T1000 (cell line): ENCODE data around the gene DCST1.

Experiments
- DNase-seq: peaks from one replicate; lab custom pipeline; 2025; ENCODE audit warnings: mixed read lengths; lab: John Stamatoyannopoulos, UW

DCST1 gene

DNA sequence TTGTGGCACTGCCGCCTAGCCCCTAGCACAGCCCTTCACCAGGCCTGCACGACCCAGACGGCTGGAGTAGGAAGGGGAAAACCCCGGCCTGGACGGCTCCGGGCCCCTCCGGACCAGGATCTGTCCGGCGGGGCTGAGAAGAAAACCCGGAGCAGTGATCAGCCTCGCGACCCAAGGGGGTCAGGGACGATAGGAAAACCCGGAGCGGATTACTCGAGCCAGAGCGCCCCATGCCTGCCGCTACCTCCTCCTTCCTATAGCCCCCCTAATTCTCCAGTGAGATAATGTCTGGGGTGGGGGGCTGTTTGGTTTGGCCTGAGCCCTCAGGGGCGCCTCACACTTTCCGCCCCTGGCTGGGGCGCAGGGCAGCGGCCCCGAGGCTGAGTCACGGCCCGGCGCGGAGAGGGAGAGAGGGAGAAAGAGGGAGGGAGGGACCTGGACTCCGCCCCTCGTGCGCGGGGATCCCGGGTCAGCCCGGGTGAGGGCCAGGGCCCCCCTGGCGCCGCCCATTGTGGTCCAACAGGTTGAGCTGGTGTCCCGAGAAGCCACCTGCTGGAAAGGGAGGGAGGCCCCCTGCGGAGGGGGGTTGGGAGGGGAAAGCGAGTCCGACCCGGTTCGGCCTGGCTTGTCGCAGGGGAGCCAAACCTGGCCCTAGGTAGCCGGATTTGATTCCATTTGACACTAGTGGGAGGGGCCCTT is 32.7 kb upstream of the DCST1 start:
- DNase-seq, result peak; percentile 75

DNA sequence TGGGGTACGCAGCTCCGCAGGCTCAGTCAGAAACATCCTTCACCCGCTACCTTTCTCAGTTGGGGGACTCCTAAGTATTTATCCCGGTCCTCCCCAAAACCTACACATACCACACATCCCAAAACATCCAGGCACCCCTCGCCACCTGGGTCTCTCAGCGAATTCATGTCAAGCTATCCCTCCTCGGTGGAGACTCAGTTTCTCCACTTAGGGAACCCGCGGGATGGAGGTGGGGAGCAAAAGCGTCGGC is 32.3 kb upstream of the DCST1 start:
- DNase-seq, result no peak

DNA sequence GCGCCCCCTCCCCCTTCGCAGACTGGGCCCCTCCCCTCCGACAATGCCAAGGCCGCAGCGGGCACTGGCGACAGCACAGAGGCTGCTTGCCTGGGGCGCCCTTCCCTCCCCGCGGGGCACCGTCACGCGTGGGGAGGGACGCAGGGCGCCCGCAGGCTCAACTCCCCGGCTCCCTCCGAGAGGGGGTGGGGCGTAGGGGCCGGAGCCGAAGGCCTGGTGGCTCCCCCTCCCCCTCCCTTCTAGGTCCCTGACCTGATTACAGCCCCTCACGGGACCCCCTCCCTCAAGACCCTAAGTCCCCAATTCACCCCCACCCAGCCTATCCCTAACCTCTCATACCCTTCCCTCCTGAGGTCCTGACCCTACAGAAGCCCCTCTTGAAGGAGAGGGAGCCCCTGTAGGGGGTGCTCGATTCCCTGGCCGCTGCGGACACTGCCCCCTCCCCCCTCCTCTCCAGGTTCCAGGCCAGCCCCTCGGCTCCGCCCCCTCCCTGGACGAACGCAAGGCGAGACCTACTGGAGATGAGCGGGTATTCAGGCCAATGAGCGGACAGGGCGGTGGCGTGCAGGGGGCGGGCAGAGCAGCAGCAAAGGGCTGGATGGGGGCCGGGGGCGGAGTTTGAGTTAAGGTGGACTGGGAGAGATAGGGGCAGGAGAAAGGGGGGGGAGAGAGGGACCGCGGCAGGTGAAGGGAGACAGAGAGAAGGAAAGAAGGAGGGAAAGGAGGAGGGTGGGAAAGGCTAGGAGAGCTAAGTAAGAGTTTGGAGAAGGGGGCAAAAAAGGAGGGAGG is 31.8 kb upstream of the DCST1 start:
- peak; percentile 94 for DNase-seq

DNA sequence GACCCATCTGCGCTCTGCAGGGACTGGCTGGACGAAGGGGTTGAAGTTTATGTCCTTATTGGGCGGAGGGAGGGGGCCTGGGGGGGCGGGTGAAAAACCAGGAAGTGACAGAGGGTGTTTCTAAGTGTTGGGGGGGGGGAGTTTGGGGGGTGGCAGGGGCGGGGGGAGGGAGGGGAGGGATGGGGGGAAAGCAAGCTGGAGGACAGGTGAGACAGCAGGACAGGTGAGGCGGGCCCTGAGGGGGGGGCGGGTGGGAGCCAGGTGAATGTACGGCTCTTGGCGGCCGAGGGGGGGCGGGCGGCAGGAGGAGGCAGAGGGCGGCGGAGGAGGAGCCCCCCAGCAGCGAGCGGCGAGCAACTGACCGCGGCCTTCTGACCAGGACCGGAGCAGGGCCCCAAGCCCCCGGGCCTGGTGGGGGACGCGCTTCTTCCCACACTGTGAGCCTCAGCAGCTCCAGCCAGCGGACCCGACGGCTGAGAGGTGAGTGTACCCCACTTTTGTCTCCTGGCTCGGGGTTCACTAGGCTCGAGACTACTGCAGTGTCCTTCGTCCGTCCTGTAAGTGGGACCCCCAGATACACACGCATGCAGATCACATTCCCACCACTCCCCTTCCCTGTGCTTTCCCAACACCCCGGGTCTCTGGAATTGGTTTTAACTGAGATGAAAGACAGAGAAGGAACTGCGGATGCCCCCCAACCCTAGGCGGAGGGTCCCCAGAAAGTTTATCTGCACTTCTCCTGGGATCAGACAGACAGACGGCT is 31.0 kb upstream of the DCST1 start, which contains the start of gene ZBTB7B:
Gene ZBTB7B, plus strand, starts transcription at position 339 of the 763 bp plus-strand sequence. CDS start 11,859 bp downstream, outside the sequence.
- DNase-seq, result no peak

DNA sequence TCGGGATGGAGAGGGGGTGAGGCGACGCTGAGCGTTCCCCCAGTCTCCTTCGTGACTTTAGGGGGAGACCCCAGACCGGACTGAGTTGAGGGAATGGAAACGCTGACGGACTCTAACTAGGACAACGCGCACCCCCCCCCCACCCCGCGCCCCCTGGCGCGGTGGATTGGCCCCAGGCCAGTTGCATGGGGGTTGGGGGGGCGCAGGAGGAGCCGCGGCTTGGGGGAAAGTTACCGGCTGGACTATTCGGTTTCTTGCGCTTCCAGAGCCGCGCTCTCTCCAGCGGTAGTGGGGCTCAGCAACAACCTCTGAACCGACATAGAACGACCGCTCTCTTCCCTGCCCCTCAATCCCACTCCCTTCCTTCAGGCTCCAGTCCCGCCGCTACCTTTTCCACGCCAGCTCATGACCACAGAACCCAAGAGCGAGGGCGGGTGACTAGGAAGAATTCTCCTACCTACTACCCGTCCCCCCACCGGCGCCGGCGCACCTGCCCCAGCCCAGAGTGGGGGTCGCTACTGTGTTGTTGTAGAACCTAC is 30.3 kb upstream of the DCST1 start:
- no peak for DNase-seq

DNA sequence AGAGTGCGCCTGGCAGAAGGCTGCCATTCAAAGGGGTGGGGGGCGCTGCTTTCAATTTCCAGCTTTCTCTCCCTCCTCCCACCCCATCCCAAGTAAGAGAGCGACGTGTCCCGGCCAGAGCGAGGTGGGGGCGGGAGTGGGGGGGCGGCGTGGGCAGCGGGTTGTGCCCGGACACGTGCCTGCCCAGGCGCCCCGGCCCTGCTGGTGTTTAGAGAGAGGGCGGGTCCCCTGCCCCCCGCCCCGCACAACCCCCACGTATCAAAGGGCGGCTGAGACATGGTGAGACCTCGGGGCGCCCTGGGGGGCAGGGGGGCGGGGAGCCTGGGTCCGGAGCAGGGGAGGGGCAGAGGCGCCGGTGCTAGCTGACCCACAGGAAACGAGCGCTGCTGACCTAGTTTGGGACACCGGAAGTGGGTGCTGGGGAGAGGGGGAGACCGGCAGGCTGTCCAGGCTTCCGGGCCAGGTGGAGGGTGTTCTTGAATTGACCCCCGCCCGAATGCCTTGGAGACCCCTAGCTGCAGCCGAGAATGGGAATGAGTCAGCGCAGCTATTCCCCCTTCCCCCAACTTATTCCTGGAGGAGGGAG is 29.8 kb upstream of the DCST1 start:
- no peak for DNase-seq

DNA sequence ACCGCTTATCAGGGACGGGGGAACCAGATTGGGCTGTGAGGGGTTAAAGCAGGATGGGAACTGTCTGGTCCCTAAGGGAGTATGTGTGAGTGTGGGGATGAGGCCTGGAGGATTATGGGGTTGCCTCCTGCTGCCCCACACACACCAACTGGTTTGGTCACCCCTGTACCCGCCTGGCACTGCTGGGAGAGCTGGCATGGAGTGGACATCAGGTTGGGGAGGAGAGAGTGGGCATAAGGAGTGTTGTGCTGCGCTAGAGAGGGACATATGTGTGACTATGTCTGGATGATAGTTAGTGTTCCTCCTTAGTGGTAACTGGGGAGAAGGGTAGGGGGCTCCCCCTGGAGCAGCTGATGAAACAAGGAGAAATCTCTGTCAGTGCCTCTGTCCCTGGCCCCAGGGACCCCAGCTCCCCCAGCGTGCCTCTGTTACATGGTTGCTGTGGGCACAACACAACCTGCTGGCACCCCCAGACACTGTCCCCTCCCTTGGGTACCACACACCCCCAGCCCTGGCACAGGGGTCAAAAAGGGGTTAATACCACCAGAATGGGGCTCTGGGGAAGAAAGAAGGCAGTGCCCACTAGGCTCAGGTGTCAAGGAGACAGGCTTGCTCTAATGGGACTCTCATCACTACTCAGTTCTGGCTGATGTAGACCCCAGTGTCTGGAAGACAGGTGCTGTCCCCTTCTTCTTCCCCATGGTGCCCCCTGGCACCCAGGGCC is 29.1 kb upstream of the DCST1 start:
- DNase-seq, result no peak

DNA sequence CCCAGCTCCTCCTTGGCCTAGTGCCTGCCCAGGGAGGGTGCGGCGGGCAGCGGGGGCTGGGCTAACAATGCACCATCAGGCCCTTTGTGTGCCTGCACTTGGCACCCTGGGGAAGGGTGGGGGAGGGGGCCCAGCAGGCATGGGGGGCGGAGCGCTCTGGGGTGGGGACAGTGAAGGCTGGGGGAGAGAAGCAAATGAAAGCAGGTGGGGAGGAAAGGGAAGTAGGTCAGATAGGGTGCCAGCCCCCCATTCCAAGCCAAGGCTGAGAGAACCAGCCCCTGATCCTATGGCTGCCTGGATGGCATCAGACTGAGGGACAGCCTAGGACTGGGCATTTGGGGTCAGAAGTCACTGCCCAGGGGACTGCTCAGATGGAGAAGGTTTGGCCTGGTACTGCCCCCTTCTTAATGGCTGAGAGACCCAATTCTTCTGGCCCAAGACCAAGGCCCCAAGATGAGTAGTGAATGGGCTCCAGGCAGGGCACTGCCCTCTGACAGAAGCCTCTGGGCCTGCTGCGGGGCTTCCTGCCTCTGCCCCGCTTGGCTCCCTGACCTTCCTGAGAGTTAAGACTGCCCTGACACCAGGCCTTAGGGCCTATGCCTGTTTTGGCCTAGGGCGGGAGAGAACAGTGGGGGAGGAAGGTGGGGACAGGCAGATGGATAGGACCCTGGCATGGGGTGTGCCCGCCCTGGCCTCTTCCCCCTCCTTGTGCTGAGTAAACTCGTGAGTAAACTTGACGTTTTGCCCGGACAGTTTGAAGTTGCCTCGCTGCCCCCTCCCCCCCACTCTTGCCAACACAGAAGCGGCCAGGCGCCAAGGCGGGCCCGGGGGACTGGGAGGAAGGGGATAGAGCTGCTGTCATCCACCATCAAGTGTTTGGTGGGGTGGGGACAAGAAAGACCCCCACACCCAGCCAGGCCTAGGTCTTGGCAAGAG is 28.3 kb upstream of the DCST1 start:
- no peak for DNase-seq

DNA sequence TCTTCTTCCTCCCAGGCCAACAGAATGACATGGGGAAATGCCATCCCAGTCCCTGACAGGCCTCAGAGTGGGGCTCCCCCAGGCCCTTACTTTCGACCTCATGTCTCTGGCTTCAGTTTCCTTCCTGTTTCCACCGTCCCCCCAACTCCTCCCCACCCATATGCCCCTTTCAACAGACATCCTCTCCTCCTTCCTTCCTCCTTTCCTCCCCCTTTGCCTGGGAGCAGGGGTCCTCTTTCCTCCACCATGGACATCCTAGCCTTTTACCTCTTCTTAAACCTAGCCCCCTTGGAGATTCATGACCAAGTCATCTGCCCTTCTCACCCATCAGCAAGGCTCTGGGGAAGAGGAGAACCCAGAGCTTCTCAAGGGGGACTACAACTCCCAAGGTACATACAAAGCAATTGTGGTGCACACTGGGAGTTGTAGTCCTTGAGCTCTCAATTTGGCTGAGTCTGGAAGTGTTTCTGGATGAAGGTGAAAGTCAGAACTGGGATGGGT is 27.0 kb upstream of the DCST1 start:
- no peak for DNase-seq

DNA sequence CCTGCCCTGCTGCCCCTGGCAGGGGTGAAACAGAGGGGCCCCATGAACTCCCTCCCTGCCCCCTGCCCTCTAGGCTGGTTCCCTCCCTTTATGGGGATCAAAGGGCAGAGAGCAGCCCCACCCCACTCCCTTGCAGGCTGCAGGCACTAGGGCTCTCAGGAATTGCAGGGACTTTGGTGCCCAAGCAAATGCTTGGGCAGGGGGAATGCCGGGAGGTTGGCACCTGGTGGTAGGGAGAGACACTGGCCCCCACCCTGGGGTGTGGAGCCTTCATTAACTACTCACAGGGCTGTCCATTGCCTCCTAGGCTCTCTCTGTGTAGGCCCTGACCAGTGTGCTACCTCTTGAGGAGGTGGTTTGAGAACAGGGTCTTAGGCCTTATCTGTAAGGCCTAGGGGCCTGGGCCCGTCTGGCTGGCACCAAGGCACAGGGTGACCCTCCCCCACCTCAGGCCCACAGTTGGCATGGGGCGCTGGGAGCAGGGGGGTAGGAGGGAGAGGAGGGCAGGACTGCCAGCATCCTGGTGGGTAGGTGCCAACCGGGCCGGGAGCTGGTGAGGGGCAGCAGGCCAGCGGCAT is 26.3 kb upstream of the DCST1 start:
- DNase-seq, result no peak

DNA sequence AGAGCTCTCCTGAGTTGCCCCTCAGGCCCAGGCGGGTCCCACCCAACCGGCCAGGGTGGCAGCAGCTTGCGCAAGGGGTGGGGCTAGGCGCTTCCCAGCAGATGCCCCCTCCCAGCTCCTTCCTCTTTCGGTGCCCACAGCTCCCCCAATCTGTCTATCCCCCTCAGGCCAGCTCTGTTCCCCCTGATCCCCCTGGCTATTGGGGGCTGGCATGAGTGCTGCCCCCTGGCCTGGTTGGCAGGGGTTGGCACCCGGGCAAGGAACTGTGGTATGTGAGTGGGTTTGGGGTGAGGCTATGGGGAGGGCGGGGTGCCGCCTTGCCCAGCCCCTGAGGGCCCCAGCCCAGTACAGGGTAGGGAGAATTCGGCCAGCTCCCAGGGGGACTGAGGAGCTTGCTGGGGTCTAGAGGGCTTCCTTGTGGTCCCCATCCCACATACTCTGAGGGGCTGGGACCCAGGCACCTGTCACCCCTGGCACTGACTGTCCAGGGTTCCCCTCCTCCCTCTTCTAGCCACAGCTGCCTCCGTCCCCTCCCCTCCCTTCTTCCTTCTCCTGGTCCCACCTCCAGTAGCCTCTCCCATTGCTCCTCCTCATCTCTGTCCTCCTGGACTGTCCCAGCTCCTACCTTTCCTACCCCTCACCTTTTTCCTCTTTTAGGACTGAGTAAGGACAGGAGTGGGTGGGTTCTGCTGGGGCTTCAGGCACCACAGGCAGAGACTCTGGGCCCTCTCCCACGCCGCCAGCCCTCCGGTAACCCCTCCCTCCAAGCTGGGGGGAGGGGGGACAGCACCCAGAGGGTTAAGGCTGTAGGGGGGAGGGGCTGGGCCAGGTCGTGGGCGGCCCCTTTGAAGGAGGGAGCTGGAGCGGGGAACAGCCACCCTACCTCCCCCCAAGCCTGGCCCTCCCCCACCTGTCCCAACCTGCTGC is 25.3 kb upstream of the DCST1 start:
- no peak for DNase-seq

DNA sequence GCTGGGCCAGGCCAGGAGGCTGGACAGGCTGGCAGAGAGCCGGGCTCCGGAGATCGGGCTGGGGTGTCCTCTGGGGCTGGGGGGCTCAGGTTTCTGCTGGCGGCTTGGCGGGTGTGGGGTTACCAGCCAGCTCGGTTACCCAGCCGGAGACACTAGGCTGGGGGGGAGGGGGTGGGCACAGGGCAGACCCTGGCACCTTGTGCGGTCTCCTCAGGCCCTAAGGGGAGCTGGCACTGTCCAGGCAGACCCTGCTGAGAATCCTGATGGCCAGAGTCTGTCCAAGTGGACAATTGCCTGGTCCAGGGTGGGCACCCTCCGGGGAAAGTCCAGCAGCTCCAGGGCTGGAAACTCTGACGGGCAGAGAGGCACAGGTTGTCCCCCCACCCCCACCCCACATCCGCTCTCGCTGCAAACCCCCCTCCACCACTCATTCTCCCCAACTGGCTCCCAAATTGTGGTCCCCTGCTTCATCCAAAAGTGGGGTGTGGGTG is 24.4 kb upstream of the DCST1 start:
- DNase-seq, result no peak

DNA sequence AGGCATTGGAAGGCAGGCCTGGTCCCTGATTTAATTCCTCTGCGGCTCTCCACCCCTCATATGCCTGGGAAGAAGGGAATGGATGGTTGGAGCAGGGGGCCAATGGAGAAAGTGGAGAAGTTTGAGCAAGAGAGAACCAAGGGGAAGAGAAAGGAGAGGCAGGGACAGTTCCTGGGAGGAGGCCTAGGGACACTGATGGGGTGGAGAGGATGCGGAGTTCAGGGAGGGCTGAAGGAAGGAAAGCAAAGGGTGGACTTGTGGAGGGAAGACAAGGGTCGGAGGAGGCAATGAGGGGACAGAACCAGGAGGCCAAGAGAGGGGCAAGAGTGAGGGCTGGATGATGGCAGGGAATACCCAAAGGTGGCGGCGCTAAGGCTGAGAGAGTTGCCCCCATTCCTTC is 23.9 kb upstream of the DCST1 start:
- DNase-seq, result no peak

DNA sequence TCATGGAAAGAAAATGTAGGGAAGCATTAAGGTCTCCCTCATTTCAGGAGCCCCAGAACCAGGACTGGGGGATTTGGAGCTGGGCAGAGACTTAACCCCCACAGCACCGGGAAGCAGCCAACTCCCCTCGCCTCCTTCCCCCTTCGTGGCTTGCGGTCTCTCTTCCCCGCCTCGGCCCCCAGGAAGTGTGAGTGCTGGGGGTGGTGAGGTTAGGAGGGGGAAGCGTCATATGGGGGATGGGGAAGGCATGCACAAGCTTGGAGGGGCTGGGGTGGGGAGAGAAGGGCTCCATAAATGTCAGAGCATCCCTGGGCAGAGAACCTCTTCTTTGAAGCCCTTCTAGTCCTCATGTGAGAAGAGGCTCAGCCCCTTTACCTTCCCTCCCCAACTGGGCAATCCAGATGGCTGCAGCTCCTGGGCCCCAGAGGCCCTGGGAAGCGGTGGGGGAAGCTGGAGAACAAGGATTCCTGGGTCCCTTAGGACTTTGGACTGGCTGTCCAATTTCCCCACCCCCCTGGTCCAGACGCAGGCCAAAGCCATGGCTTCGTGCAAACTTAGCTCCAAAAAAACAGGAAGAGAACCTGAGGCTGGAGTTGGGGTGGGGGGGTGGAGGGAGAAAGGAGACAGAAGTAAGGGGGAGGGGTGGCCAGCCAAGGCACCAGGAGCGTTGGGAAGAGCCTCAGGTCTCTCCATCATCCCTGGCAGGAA is 23.3 kb upstream of the DCST1 start:
- DNase-seq, result no peak

DNA sequence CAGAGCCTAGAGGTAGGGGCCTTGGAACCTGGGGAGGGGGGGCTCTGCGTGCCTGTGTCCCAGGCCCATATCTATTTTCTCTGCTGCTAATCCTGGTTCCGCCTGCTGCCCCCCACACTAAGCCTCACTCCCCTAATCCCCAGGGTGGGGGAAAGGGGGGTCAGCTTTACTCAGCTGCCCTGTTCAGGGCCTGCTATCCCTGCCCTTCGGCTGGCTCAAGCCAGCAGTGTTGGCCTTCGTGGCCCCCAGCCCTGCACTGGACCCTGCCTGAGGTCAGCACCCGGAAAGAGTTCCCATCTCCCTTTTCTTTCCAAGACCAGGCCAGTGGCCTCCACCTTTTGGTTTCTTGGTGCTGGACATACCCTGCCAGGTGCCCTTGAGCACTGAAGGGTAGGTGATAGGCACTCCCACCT is 22.6 kb upstream of the DCST1 start:
- no peak for DNase-seq

DNA sequence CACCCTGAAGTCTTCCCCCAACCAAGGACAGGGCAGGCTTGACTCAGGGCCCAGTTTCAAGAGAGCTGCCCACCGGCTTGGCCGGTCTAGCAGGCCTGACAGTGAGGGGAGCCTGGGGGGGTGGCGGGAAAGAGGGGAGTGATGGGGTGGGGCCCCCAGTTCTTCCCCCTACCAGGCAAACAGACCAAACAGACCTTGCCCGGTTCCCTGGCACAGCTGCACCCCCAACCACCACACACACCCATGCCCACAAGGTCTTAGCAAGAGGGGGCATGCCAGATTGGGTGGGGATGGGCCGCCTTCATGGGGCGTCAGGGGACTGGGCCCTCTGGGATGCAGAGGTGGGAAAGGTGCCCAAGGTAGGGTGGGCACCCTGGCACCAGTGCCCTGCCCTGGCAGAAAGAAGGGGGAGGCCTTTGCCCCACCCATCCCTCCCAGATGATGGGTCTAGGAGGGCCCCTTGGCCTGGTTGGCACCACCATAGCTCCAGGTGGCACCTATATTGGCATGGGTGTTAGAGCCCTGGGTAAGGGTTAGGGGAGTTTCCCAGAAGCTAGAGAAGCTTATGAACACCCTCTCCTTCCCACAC is 22.1 kb upstream of the DCST1 start:
- no peak for DNase-seq

DNA sequence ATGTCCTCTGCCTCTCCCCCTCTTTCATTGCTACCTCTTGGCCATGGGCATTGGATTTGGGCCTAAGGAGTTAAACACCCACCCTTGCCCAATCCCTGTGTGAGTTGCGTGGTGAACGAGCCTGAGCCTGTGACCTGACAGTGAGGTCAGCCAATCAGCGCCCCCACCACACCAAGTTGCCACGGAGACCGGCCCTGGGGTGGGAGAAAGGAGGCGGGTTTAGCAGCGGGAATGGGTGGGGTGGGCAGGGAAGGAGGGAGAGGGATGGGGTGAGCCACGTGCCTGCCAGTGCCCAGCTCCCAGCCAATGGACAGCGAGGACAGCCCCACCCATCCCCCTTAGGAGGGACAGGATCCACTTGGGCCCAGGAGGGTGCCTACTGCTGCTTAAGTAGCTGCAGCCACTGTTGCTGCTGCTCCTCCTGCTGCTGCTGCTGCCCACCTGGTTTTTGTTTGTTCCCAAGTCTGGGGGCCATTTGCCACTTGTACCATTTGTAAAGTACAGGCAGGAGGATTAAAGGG is 21.5 kb upstream of the DCST1 start:
- DNase-seq, result no peak
